Left lung (tissue), 10 donors: ENCODE measurements around the gene SATB1. TPM values are rescaled to one million over a fixed set of nuclear protein-coding genes. Genes with fewer than 3 reads are reported as not detected.

Experiments
- ATAC-seq: fragments of 200-7000 bp; cut with Tn5 transposase; one replicate; pipeline ENCODE4 v1.9.1; 2020; ENCODE audit warnings: moderate library complexity
- DNase-seq, 4 donors: peaks; one replicate each; pipeline ENCODE4 v3.0.0-alpha.2; 2013 to 2020
- H3K27ac ChIP-seq, 2 donors: fragments of 200-600 bp; sonication (generic) in 1 of 2; one replicate each; pipeline versions ENCODE4 v1.5.0 to v1.8.0; 2020 to 2021
- H3K27me3 ChIP-seq, 2 donors: fragments of 200-600 bp; sonication (generic) in 1 of 2; one replicate each; pipeline versions ENCODE4 v1.5.0 to v1.8.0; 2020 to 2021
- H3K36me3 ChIP-seq, 2 donors: fragments of 200-600 bp; sonication (generic) in 1 of 2; one replicate each; pipeline versions ENCODE4 v1.5.0 to v1.8.0; 2020 to 2021
- H3K4me1 ChIP-seq, 2 donors: fragments of 200-600 bp; one replicate each; pipeline ENCODE4 v1.8.0; 2021
- H3K4me3 ChIP-seq, 2 donors: fragments of 200-600 bp; sonication (generic) in 1 of 2; one replicate each; pipeline versions ENCODE4 v1.5.0 to v1.8.0; 2020 to 2021; ENCODE audit warnings: mild to moderate bottlenecking in 1 of 2
- H3K9me3 ChIP-seq, 2 donors: fragments of 200-600 bp; sonication (generic) in 1 of 2; one replicate each; pipeline versions ENCODE4 v1.5.0 to v1.8.0; 2020 to 2021
- CTCF ChIP-seq, 2 donors: fragments of 200-600 bp; sonication (generic) in 1 of 2; IDR thresholded peaks; one replicate each; pipeline versions ENCODE4 v1.5.0 to v1.8.0; 2021; ENCODE audit warnings: antibody characterized with exemption in 2 of 2
- intact Hi-C, 2 donors: fragments of 100-400 bp; cut with DNase I; formaldehyde crosslinking; loops; one replicate each; pipeline versions ENCODE4 v1.11.2 to v1.14.2; 2022
- polyA plus RNA-seq, 6 donors: library from polyadenylated mRNA; unstranded; fragments of 120-200 nt; gene quantifications; one replicate each; pipeline ENCODE4 v1.2.1, GENCODE V29; 2013; ENCODE audit not compliant: insufficient read length in 6 of 6
- total RNA-seq, 2 donors: library from RNA; stranded (reverse); fragmentation: NEBNext Ultra II Directional; extraction: Animal tissue kit (Norgen Biotek cat#: 25700); gene quantifications; one replicate each; pipeline ENCODE4 v1.2.1, GENCODE V29; 2021
- donor health status: DM: no; HTN: yes; CAD: no.
- donor health status: DM: no; HTN: no; CAD: no.

SATB1 gene
- total and polyA plus RNA-seq, 8 donors: 24.0 to 59.4 (median 52.0) TPM

- intact Hi-C loops: no loop called here
- Histone ChIP-seq H3K4me1 (peaks cover 0 to 4% of the 10 kb centered on the region in 2 donors), H3K36me3 (no peaks in the 10 kb centered on the region), H3K27ac (no peak overlapping the region), H3K4me3 (no peak overlapping the region), H3K27me3 (peaks cover 0 to 11% of the 10 kb centered on the region in 2 donors), H3K9me3 (no peaks in the 10 kb centered on the region)
- no peak for TF ChIP-seq CTCF (IDR thresholded peaks at IDR 0.05)
- DNase-seq (no peak), ATAC-seq (no peak)
Observed at GRCh38 chr3:18432752-18433151, 7.6 kb upstream of the SATB1 start.

- Histone ChIP-seq H3K27ac (no peak overlapping the region), H3K36me3 (no peaks in the 10 kb centered on the region), H3K9me3 (no peaks in the 10 kb centered on the region), H3K27me3 (peaks cover 0 to 6% of the 10 kb centered on the region in 2 donors), H3K4me3 (no peak overlapping the region), H3K4me1 (peaks cover 0 to 8% of the 10 kb centered on the region in 2 donors)
- no peak for TF ChIP-seq CTCF (IDR thresholded peaks at IDR 0.05)
- ATAC-seq (no peak), DNase-seq (no peak)
- intact Hi-C loops: no loop called here
Observed at GRCh38 chr3:18431266-18431665, 6.1 kb upstream of the SATB1 start.

GRCh38 chr3:18428991-18429745 lies 4.0 kb upstream of the SATB1 start:
- Histone ChIP-seq H3K27me3 (peaks cover 0 to 4% of the 10 kb centered on the region in 2 donors), H3K4me3 (no peak overlapping the region), H3K9me3 (no peaks in the 10 kb centered on the region), H3K27ac (no peak overlapping the region), H3K36me3 (no peaks in the 10 kb centered on the region), H3K4me1 (peaks cover 0 to 15% of the 10 kb centered on the region in 2 donors)
- ATAC-seq: no peak
- intact Hi-C loops: no loop called here
- DNase-seq: no peak
- TF ChIP-seq CTCF (IDR thresholded peaks at IDR 0.05): no peak

- Histone ChIP-seq H3K4me1 (peaks cover 0 to 19% of the 10 kb centered on the region in 2 donors), H3K27ac (no peak overlapping the region), H3K27me3 (peaks cover 0 to 4% of the 10 kb centered on the region in 2 donors), H3K4me3 (no peak overlapping the region), H3K9me3 (no peaks in the 10 kb centered on the region), H3K36me3 (no peaks in the 10 kb centered on the region)
- DNase-seq (no peak), ATAC-seq (no peak)
- no peak for TF ChIP-seq CTCF (IDR thresholded peaks at IDR 0.05)
- intact Hi-C loops: no loop called here
Observed at GRCh38 chr3:18428036-18428435, 2.9 kb upstream of the SATB1 start.

GRCh38 chr3:18426597-18427193 lies 1.6 kb upstream of the SATB1 start:
- intact Hi-C loops: no loop called here

More at GRCh38 chr3:18426597-18427193, 1.6 kb upstream of the SATB1 start:
- no peak overlapping the region for H3K27ac ChIP-seq
- ATAC-seq: no peak
- peaks cover 0 to 30% of the 10 kb centered on the region in 2 donors for H3K4me1 ChIP-seq
- H3K27me3 ChIP-seq: peaks cover 0 to 2% of the 10 kb centered on the region in 2 donors
- no peaks in the 10 kb centered on the region for H3K36me3 ChIP-seq
- H3K4me3 ChIP-seq: peak overlapping the region in 1 of 2 donors; percentile 79
- H3K9me3 ChIP-seq: no peaks in the 10 kb centered on the region
- TF ChIP-seq CTCF (IDR thresholded peaks at IDR 0.05): no peak
- no peak for DNase-seq
